ENCODE data around the gene CPED1. TPM values are rescaled to one million over a fixed set of nuclear protein-coding genes. Genes with fewer than 3 reads are reported as not detected.

The CPED1 gene
- total RNA-seq, 4 donors from 2014 or later, result 7.4 to 19.6 (median 11.4) TPM

DNA sequence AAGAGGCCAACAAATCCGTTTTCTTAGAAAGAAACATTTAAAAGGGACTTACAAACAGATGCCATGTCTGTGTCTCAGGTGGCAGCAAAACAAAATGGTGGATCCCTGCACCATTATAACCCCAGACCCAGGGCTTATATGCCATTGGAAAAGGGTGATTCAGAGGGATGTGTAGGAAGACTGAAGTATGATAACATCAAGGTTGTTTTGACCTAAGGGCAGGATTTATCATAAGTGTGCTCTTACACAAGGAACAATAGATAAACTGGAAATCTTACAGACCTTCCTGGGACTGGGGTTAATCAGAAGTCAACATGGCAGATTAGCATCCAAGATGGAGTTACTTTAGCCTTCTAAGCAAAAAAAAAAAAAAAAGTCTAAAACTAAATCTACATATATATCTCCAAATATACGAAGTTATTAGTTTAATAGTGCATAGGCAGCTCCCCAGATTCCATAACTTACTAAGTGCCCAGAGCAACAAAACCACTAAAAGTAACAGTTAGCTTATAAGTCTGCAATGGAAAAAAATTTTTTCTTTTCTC is 306.0 kb downstream of the CPED1 start:
- Histone ChIP-seq H3K36me3 (no peaks in the 10 kb centered on the region), H3K27me3 (no peaks in the 10 kb centered on the region), H3K4me3 (replicated peaks in 1 of 3) (no peak overlapping the region), H3K27ac (no peak overlapping the region), H3K9me3 (no peaks in the 10 kb centered on the region), H3K4me1 (no peaks in the 10 kb centered on the region)
- intact Hi-C loops (cut with DNase I), result no loop called here
- DNase-seq, result no peak
- TF ChIP-seq, protein P1, sequence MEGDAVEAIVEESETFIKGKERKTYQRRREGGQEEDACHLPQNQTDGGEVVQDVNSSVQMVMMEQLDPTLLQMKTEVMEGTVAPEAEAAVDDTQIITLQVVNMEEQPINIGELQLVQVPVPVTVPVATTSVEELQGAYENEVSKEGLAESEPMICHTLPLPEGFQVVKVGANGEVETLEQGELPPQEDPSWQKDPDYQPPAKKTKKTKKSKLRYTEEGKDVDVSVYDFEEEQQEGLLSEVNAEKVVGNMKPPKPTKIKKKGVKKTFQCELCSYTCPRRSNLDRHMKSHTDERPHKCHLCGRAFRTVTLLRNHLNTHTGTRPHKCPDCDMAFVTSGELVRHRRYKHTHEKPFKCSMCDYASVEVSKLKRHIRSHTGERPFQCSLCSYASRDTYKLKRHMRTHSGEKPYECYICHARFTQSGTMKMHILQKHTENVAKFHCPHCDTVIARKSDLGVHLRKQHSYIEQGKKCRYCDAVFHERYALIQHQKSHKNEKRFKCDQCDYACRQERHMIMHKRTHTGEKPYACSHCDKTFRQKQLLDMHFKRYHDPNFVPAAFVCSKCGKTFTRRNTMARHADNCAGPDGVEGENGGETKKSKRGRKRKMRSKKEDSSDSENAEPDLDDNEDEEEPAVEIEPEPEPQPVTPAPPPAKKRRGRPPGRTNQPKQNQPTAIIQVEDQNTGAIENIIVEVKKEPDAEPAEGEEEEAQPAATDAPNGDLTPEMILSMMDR (IDR thresholded peaks at IDR 0.05), result no peak
- TF ChIP-seq POLR2A (IDR thresholded peaks at IDR 0.05), result no peak
- WGBS, 2 donors, result 79 to 88% methylated on average over 2 of the region's 2 CpGs

DNA sequence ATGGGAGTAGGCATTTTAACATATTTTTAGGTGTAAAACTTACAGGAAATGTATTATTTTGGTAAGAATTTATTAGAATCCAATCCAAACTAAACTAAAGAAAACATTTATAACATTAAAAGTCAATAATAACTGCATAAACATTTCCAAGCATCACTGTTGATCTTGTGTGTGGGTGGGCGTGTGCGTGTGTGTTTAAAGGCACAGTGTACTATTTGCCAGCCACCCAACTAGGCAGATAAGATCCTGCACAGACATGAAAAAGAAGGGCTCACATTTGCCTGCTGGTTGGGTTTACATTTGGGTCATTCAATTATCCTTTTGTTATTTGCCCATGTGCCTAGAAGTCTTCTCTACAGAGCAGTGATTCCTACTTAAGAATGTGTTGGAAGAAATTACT is 309.3 kb downstream of the CPED1 start:
- no peaks in the 10 kb centered on the region for H3K9me3 ChIP-seq
- no peak for DNase-seq
- no peaks in the 10 kb centered on the region for H3K4me1 ChIP-seq
- H3K27ac ChIP-seq, result no peak overlapping the region
- TF ChIP-seq, protein P1 (IDR thresholded peaks at IDR 0.05), result no peak
- TF ChIP-seq POLR2A (IDR thresholded peaks at IDR 0.05), result no peak
- WGBS, 2 donors, result 70% methylated on average over 2 of the region's 2 CpGs
- H3K36me3 ChIP-seq, result no peaks in the 10 kb centered on the region
- intact Hi-C loops (cut with DNase I), result no loop called here
- no peak overlapping the region for H3K4me3 ChIP-seq (replicated peaks in 1 of 3)
- no peaks in the 10 kb centered on the region for H3K27me3 ChIP-seq

DNA sequence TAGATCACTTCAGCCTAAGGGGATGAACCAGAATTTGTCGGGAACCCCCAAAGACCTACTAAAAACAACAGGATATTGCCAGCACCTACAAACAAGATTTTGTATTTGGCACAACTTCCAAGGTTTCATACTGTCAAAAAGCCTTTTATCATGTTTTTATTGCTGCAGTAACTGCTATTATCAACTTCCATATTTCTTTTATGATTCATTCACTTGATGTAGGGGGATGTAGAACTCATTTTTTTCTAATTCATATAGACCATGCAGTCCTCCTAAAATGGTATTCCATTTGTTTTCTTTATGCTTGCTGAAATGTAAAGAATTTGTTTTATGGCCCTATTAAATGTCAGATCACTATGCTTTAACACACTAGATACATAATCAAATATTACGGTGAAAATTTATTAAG is 310.3 kb downstream of the CPED1 start:
- WGBS, 2 donors, result 91% methylated on average over 2 of the region's 2 CpGs
- Histone ChIP-seq H3K36me3 (no peaks in the 10 kb centered on the region), H3K4me3 (replicated peaks in 1 of 3) (no peak overlapping the region), H3K27ac (no peak overlapping the region), H3K27me3 (no peaks in the 10 kb centered on the region), H3K4me1 (no peaks in the 10 kb centered on the region), H3K9me3 (no peaks in the 10 kb centered on the region)
- intact Hi-C loops (cut with DNase I), result no loop called here
- TF ChIP-seq, protein P1 (IDR thresholded peaks at IDR 0.05), result no peak
- TF ChIP-seq POLR2A (IDR thresholded peaks at IDR 0.05), result no peak
- no peak for DNase-seq

DNA sequence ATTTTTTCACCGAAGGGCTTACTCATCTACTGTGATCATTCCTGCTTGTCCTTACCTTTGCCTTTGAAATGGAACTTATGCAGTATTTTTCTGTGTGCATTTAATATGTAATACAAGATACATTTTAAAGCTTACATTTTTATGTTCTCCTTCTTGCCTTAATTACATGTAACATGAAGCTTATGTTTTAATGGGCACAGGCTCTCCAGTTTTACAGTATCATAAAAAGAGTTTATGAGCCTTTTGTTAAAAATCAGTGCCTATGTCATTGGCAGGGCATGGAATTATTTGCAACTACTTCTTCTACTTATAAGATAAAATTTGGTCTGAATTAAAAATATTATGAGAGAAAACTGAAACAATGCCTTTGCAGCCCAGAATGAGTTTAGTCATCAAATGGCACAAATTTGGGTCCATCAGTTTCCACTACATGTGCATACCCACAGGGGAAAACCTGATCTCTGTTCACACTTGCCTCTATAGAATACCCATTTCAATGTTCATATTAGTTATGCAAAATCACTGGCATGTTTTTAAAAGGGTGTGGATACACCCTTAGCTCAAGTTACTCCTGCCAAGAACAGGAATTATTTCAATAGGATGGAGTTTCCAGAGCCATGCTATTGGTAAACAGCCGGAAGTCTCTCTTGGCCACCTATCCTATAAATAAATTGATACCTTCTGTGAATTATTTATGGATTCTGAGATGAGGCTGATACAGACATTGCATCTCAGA is 312.3 kb downstream of the CPED1 start:
- intact Hi-C loops (cut with DNase I), result no loop called here
- Histone ChIP-seq H3K4me1 (no peaks in the 10 kb centered on the region), H3K36me3 (no peaks in the 10 kb centered on the region), H3K27ac (no peak overlapping the region), H3K9me3 (no peaks in the 10 kb centered on the region), H3K27me3 (no peaks in the 10 kb centered on the region), H3K4me3 (replicated peaks in 1 of 3) (no peak overlapping the region)
- 92 to 97% methylated on average over 2 of the region's 2 CpGs for WGBS, 2 donors
- no peak for TF ChIP-seq POLR2A (IDR thresholded peaks at IDR 0.05)
- TF ChIP-seq, protein P1 (IDR thresholded peaks at IDR 0.05), result no peak
- no peak for DNase-seq

DNA sequence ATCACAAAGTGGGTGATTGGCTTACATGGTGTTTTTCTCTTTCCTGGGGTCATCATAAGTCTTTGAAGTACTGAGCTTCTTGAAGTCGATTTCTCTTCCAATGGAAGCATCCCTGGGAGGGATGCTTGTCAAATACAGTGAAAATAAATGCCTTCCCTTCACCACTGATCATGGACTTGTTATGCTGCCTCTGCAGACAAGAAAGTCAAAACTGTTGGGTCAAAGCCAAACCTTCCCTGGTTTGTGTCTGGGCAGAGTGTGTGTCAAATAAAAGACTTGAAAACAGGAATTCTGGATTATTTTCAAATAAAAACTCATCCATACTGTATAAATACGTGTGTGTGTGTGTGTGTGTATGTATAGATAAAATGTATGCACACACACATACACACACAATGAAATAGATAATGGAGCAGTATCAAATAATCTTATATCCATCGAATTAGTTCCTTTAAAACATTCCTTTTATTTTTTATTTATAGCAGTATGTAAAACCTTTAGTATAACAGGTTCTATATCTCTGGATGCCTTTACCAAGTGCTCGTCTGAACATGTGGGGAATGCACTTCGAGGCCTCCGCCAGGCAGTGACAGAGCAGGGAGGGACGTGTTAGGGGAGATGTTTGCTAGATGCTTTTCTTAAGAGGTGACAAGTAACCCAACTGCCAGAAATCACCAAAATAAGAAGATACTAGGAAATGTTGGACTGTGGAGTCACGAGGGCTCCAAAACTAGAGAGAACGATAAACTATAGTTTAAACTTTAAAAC is 313.1 kb downstream of the CPED1 start:
- no peak overlapping the region for H3K27ac ChIP-seq
- intact Hi-C loops (cut with DNase I), result no loop called here
- no peak overlapping the region for H3K4me3 ChIP-seq (replicated peaks in 1 of 3)
- WGBS, 2 donors, result 81 to 86% methylated on average over 9 of the region's 9 CpGs
- no peaks in the 10 kb centered on the region for H3K27me3 ChIP-seq
- H3K4me1 ChIP-seq, result no peaks in the 10 kb centered on the region
- TF ChIP-seq, protein P1 (IDR thresholded peaks at IDR 0.05), result no peak
- no peaks in the 10 kb centered on the region for H3K9me3 ChIP-seq
- no peaks in the 10 kb centered on the region for H3K36me3 ChIP-seq
- no peak for DNase-seq
